ENCODE results near the gene ZNF750.

The ZNF750 gene

DNA sequence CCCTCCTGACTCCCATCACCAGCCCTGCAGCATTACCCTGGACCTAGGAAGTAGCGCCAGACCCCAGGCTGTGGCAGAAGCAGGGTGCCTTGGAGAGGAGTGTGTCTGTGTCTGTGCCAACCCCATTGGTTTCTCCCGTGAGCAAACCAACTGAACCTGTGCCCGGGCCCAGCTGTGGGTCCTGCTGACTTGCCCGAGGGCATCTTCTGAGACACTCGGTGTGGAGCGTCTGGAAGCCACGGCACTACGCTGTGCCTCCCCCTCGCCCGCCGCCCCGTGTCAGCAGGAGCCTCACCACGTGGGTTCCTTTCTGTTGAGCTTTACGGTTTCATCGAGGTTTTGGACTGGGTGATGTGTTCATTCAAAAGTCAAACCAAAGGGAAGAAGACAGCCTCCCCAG lies 27.8 kb downstream of the ZNF750 start:
- DNase-seq (ENCODE audit: low read depth): no peak

DNA sequence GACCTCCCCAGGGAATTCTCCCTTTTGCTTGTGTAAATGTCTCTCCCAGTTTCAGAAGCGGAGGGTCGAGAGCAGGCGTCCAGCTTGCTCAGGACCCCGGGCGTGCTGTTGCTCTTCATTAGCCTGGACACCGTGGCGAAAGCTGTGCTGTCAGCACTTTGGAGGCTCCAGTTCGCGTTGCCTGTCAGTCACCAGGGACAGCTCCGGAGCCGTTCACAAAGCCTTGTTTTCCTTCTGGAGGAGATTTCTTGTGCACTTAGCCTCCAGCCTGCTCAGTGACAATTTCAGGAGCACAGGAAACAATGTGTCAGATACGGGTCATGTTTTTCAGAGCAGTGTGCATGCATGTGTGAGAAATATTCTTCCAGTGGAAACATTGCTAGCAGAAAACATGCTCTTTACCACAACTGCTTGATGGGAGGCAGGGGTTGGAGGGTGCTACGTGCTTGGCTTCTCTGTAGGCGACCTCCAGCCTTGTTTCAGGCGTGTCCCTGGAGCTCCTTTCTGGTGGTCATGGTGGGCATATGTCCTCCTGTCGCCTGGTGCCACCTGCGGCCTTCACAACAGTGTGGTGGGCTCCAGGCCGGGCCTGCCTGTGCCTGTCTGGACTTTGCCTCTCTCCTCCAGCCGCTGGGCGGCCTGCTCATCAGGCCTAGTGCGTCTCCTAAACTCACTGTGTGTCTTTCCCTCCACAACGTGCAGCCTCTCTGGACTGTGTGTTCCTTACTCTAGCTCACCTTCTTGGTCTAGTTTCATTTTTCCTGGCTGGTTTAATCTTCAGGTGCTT lies 29.0 kb downstream of the ZNF750 start:
- DNase-seq (ENCODE audit: low read depth): no peak

- DNase-seq (ENCODE audit: low read depth): no peak
Measured at GRCh38 chr17:82808921-82809905, 30.6 kb downstream of the ZNF750 start.

- DNase-seq (ENCODE audit: low read depth): no peak
Measured at GRCh38 chr17:82808006-82808405, 31.8 kb downstream of the ZNF750 start.

- no peak for DNase-seq (ENCODE audit: low read depth)
Measured at GRCh38 chr17:82807562-82807961, 32.3 kb downstream of the ZNF750 start.

GRCh38 chr17:82807101-82807500 lies 32.7 kb downstream of the ZNF750 start:
- no peak for DNase-seq (ENCODE audit: low read depth)

- no peak for DNase-seq (ENCODE audit: low read depth)
Measured at GRCh38 chr17:82806645-82807044, 33.2 kb downstream of the ZNF750 start.

GRCh38 chr17:82805823-82806222 lies 34.0 kb downstream of the ZNF750 start:
- DNase-seq (ENCODE audit: low read depth): no peak

DNA sequence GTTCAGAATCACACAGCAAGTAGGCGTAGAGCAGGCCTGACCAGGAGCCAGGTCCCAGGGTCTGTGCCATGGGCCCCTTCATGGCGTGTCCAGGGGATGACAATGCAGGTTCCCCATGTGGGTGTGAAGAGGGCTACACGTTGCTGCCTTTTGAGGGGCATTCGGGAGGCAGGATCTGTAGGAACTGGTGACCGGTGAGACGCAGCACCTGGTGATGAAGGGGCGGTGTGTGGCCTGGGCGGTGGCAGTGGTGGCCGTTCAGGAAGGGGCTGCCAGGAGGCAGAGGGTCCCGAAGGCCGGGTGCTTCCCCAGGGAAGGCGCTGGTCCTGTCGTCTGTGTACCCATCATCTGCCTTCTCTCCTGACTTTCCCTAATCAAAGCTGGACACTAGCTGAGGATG lies 34.6 kb downstream of the ZNF750 start:
- no peak for DNase-seq (ENCODE audit: low read depth)

DNA sequence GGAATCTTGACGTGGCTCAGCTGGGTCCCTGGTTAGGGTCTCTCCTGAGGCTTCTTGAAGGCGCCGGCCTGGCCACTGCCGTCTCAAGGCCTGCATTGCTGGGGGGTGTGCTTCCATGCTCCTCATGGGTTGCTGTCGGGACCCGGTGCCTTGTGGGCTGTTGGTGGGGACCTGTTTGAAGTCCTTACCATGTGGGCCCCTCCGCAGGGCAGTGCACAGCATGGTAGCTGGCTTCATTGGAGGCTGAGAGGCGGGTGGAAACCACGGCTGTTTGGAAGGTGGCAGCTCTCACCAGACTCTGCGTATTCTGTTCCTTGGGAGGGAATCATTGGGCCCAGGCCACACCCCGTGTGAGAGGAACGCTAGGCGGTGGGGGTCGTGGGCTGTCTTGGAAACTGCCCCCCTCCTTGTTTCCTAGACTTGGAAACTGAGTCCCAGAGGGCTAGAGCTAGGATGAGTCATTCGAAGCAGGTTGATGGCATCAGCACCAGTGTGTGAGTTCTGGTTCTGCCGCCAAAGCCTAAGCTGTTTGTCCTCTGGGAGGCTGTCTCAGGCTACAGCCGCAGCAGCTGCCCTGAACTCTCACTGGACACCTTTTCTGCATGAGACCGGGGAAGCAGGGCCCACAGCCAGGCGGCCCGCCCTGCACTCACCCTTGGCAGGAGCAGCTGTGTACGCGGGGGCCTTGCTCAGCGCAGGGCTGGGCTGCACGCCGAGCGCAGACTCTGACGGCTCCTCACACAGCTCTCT lies 35.2 kb downstream of the ZNF750 start:
- DNase-seq (ENCODE audit: low read depth): no peak

GRCh38 chr17:82803606-82804005 lies 36.2 kb downstream of the ZNF750 start:
- DNase-seq (ENCODE audit: low read depth): no peak

- no peak for DNase-seq (ENCODE audit: low read depth)
Measured at GRCh38 chr17:82803185-82803584, 36.6 kb downstream of the ZNF750 start.

DNA sequence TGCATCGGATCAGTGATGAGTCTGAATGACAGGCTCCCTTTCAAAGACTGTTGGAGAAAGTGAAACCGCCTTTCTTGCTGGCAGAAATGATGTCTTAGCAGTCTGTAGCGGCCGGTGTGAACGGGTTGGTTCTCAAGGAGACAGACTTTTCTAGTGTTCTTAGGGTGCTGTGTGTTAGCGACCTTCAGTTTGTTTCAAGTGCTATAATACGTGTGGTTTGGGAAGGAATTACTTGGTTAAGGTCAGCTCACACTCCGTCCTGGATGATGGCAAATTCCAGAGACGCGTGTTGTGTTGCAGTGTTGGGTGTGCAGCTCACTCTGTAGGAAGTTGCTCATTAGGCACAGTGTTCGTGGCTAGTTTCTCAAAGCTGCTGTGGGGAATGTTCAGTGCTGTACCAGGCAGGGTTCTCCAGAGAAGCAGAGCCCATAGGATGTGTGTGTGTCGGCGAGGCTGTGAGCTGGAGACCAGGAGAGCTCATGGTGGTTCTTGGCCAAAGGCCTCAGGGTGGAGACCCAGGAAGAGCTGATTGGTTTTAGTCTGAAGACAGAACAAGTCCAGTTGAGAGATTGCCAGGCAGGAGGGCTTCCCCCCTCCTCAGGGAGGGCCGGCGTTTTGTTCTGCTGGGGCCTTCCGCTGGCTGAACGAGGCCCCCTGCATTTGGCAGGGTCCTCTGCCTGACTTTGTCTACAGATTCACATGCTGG lies 37.6 kb downstream of the ZNF750 start:
- DNase-seq (ENCODE audit: low read depth): no peak

GRCh38 chr17:82801377-82801970 lies 38.3 kb downstream of the ZNF750 start:
- no peak for DNase-seq (ENCODE audit: low read depth)

DNA sequence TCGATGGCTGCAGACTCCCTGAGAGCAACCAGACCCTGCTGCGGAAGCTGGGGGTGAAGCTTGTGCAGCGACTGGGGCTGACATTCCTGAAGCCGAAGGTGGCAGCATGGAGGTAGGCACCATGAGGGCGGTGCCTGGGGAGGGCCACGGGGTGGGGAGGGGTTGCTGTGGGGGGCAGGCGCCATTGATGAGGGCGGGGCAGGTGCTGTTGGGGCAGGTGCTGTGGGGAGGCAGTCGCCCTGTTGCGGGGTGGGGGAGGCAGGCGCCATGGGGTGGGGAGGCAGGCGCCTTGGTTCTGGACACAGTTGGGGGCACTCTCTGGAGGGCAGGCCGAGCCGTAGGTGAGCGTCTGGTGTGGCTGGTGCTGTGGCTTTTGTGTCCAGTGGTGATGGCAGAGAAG lies 38.9 kb downstream of the ZNF750 start:
- no peak for DNase-seq (ENCODE audit: low read depth)

DNA sequence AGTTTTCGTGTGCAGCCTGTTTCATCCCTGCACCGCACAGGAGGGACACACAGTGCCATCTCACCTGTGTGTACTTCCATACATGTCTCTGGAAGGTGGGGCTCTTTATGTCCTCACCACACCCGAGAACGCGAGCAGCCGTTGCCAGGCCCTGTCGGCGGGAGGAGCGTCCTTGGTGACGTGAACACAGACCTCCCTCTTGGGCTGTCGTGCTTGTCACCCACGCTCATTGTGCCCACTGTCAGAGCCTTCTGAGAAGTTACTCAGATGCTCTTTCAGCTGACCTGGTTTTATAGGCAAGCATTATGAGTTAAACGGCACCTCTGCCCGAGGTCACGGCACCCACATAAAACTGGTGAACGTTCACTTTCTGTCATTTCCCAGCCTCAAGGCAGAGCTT lies 40.2 kb downstream of the ZNF750 start:
- no peak for DNase-seq (ENCODE audit: low read depth)

GRCh38 chr17:82798752-82799151 lies 41.1 kb downstream of the ZNF750 start:
- DNase-seq (ENCODE audit: low read depth): no peak

DNA sequence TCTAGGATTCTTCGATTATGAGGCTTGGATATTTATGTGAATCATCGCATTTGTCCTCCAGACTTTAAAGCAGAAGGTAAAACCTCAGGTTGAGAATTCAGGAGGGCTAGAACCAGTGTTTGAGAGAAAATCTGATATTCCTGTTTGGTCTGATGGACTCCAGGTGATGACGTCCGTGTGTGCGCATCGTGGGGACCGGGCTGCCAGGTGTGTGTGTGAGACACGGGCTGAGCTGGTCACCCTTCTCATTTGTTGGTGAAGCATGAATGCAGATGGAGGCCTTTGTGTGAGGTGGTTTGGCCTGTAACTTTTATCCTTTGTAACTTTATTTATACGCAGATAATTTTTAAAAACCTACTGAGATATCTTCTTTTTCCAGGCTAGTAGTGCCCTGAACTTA lies 42.8 kb downstream of the ZNF750 start:
- DNase-seq (ENCODE audit: low read depth): no peak

- DNase-seq (ENCODE audit: low read depth): no peak
Measured at GRCh38 chr17:82795615-82796014, 44.2 kb downstream of the ZNF750 start.

- DNase-seq (ENCODE audit: low read depth): no peak
Measured at GRCh38 chr17:82794781-82795482, 44.9 kb downstream of the ZNF750 start.

Data from HS-27A (cell line).